ENCODE data around the gene THRB.
"Not testable (repeated sequence)": the region's sequence is repeated elsewhere in the genome, so short reads cannot be mapped to it uniquely, and the experiment has no call there.

Gene THRB

DNA sequence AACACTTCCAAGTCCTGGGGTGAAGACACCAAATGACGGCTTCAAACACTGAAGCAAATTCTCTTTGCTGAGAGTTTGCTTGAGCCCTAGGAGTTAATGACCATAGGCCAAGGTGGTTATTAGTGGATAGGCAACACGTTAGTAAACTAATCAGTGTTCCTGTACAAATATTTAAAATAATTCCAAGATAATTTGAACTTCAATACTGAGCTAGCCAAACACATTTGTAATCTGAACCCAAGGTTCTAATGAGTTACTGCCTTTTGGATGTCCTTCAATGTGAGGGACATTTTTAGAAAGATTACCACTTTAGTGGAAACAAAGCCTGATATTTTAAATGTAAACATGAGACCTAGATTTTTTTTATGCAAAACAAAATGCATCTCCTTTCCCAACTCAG, 94.6 kb downstream of the THRB start:
- DNase-seq = no peak

DNA sequence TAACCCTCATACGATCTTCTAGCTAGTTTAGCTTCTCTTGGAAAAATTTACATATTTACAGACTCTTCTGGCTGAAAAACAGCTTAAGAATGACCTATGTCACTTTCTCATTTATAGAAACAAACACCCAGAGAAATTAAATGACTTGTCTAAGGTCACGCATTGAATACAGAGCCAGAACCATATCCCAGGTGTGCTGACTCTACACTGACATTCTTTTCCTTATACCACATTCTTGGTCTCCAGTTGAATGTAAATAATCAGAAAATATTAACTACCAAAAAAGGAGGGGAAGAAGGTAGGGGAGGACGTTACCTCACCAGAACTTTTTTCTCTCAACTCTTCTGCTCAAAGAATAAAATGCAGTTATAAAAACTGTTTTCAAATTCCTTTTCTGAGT, 95.0 kb downstream of the THRB start:
- no peak for DNase-seq

DNA sequence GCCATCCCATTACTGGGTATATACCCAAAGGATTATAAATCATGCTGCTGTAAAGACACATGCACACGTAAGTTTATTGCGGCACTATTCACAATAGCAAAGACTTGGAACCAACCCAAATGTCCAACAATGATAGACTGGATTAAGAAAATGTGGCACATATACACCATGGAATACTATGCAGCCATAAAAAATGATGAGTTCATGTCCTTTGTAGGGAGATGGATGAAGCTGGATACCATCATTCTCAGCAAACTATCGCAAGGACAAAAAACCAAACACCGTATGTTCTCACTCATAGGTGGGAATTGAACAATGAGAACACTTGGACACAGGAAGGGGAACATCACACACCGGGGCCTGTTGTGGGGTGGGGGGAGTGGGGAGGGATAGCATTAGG, 95.9 kb downstream of the THRB start:
- DNase-seq = not testable (repeated sequence)

DNA sequence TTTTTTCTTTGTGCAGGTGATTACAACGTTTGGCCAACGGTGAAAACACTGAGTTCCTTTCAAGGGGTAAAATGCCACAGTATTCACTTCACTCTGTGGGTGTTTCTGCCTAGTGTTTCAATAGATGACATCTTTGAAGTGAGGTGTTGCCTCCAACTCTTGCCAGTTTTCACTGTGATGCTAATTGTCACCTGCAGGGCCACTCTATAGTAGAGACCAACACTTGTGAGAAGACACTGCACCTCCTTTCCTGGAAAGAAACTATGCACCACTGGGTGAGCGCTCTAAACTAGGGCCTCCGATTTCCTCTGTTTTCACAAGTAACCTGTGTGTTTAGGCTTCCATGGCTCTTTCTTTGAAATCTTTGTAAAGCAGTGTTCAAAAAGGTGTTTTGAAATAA, 98.3 kb downstream of the THRB start:
- DNase-seq = no peak

DNA sequence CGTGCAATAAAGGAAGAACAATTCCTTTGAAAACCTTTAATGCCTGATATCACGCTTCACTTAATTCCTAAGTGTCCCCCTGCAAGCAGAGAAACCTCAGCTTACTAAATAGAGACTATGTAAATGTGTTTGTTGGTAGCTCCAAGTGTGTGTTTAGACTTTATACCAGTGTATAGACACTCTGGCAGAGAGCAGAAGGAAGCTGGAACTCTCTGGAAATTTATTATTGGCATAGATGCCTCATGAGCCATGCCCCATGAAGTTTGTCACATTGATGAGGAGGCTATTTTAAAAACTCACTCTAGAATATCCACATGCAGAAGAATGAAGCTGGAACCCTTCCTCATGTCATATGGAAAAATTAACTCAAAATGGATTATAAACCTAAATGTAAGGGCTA, 99.9 kb downstream of the THRB start:
- no peak for DNase-seq

DNA sequence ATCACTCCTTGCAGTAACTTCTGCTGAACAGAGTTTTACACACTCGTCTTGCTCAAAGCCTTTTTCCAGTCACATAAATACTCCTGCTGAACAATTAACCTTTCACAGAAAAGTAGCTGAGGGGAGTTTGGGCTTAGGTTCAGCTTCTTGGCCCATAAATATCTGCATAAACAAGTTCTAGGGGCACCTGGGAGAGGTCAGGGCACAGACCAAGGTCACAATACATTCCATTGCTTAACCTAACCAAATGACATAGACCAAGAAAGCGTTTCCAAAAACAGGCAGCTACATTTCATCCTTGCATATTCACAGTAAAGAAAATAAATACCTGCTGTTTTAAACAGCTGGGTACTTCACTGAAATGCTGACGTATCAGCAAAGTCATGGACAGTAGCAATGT, 101.3 kb downstream of the THRB start:
- DNase-seq = no peak

DNA sequence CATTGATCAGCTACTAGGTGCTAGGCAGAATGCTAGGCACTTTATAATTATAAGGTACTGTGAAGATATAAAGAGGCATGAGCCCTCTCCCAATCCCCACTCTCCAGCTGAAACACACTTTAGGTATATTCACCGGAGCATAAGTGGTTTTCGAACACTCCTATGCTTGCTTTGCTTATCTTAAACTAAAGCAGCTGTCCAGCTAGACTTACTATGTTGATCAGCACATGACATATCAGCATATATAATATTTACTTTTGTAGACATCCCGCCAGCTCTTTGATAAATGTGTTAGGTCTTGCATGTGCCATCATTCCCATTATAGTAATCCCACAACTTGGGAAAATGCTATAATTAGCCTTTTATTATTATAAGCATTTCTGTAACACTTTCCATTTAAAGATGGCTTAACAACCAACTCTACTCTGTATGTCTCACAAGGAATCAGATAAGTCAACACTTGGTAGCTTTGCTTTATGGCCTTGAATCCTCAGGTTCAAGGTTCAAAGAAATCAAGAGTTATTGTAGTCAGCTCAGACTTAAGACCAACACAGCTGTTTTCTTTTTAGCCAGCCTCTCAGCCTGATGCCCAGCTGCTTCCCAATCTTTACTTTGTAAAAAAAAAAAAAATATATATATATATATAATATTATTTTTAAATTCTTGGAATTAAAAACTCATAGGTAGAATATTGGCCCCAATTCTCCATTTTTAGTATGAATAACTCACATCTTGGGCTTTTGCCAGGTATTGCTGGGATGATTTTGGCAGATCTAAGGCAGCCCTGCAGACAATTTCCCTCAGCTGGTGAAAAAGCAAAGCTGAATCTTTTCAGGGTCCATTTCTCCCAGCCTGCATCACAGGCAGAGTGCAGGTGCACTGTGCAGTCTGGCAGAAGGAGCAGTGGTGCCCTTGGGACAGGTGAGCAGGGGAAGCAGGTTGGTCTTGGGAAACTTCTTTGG, 104.2 kb downstream of the THRB start:
- no peak for DNase-seq

DNA sequence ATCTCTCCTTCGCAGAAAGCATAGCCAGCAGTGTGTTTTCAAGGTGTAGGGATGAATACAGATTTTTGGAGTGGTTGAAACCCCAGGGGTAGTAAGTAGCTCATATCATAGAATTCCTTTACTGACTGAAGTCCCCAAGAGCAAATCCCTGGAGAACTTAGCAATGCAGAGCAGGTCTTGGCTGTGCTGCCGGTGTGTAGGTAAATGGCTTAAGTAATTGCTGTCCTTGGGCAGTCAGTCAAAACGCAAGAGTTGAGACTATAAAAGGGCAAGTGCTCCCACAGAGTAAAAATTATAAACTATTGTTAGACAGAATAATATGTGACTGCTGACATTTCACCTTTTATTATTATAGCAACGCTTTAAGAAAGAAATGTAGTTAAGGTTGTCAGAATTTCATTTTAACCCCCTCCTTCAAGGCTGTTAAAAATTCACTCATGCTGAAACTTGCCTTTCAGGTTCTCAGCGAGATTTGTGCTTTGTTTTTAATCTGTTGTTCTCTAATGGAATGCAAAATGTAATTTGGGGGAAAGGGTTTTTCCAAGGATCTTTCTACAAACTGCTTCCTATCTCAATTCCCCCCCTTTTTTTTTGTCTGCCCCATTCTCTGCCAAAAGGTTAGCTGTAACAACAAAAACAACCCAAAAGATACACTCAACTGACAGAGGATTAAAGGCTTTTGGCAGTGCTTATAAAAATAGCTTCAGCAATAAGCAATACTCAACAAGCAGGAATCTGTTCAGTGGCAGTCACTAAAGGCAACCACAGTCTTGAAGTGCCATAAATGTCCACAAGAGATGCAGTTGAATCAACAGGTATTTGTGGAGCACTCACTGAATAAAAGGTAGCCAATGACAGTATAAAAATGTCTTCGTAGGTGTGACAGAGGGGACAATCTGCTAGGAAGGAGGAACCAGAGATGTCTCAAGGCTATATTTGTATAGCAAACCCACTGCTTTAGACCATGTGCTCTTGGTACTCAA, 105.3 kb downstream of the THRB start:
- no peak for DNase-seq

DNA sequence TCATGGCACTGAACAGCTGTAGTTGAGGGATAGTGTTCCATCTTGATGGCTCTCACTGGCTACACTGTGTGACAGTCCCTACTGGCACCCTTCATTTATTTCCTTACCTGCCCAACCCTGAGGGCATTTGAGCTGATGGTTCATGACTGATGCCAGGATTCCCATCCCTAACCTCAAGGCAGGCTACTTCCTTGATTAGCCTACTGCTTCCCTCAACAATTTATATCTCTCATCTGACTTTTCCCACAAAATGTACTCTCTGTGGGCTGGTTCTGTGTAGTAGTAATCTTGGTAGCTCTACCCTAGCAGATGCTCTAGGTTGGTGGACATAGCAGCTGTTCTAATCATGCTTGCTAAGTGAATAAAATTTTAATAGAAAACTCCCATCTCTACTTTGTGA, 106.0 kb downstream of the THRB start:
- DNase-seq = no peak

DNA sequence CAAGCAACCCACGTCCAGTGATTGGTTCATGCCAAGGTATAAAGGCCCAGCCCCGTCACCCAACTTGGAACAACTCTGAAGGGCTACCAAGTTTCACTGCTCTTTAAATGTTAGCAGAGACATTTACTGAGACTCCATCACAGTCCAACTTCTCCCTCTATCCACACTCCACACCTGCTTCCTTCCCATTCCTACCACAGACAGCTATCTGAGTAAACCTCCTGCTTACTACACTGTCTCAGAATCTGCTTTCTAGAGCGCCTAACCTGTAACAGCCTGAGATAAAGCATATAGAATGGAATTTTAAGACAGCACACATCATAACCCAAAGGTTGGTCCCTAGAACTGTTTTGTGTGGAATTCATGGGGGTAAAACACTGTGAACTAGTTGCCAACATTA, 106.5 kb downstream of the THRB start:
- no peak for DNase-seq

DNA sequence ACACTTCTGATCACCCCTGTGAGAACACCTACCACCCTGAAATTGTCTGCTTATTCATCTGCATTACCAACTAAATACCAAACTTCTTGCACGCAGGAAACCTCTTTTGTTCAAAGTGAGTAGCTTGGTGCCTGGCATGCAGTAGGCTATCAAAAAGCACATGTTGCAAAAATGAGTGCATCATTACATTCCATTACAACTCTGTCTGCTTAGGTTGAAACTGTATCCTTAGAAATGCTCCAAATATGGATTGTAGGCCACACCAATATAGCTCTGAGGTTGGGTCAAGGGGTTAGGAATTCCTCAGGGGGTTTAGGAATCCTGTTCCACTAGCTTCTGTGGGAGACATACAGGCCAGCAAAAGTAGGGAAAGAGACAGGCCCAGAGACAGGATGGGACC, 107.2 kb downstream of the THRB start:
- no peak for DNase-seq

DNA sequence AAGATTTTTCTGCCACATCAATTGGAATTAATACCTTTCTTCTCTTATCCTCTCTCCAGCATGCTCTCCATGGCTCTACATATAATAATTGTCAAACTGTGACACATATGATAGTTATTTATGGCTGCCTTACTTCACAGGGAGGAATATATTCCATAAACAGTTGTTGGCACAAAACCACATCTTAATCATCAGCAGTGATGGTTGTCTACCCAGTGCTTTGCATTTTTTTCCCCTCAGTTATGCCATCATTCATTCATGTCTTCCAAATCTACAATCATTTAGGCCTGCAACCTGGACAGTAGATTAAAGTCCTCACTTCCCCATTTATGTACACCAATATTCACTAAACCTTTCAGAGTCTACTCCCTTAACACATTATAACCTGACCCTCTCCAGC, 107.7 kb downstream of the THRB start:
- DNase-seq = no peak

DNA sequence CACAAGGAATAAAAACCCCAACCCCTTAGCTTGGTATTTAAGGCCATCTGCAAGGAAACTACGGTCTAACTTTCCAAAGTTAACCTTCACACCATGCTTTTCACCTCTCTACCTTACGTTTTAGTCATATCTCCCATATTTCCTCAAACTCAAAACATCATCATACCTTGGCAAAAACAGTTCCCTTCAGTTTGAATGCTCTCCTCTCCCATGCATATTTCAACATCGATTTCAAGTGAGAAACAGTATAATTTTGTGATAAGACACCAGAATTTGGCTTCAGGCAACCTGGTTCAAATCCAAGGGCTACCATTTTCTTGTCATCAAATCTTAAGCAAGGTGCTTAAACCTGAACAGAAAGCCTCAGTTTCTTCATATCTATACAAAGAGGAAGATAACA, 108.2 kb downstream of the THRB start:
- DNase-seq = no peak

DNA sequence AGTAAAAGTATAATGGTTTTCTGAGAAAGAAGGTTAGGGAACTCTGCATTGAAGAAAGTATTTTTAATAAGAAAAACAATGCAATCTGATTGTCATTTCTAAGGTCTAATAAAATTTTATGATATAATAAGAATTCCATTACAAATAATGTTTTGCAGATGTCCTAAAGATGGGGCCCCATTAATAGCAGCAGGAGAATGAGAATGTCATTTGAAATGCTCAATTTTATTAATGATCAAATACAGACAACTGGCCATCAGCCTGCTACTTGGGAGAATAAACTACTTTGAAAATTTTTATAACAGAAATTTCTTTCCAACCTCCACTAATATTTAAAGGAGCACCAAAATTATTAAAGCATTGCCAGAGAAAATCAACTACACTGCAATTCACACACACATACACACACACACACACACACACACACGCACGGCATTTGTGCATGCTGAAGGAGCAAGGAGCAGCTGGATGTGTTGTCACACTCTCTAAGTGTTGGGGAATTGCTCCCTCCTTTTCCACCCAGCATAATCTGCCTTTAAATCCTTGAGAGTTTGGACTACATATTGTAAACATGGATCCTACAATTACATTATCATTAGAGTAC, 109.5 kb downstream of the THRB start:
- DNase-seq = no peak

DNA sequence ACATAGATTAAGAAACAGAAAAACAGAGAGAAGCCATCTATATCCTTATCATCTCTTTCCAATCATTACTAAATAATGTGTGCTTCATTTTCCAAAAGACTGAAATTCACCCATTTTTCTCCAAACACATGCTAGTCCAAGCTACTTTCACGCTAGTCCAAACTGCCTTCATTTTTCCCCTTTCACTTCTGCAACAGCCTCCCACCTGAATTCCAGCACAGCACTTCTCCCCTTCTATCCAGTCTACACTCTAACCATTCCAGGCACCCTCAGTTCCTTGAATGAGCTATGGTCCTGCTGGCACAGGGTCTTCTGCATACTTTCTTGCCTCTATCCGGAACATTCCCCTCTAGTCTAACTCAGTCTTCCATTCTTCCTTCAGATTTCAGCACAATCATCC, 112.0 kb downstream of the THRB start:
- DNase-seq = no peak

DNA sequence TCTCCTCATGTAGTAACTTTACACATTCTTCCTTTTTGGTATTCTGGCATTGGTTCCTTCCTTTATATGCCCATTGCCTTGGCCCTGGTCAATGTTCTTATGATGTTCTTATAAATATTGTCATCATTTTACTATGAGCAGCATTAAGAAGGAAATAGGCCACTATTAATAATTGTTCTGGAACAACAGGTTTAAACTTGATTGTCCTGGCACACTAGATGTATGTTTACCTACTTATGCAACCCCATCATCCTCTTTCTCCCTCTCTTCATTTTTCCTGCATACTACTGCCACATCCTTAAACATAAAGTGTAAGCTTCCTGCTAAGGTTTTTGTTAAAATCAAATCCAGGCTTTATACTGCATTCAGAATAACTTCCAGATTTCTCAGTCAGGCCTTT, 114.7 kb downstream of the THRB start:
- no peak for DNase-seq

DNA sequence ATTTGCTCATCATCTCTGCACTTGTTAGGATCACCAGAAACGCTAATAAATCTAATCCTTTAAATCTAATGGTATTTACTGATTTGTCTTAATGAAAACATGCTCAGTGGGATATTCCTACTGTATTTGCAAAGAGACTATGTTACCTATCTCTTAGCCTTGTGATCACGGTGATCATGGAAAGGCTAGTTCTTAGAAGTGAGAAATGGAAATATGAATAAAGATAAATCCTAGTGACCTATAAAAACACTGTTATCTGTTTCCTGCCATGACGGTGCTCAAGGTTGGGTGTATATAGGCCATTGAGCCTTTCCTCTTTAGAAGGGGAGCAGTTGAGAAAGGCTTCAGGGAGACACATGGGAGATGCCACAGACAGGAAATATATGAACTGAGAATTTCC, 116.3 kb downstream of the THRB start:
- no peak for DNase-seq

DNA sequence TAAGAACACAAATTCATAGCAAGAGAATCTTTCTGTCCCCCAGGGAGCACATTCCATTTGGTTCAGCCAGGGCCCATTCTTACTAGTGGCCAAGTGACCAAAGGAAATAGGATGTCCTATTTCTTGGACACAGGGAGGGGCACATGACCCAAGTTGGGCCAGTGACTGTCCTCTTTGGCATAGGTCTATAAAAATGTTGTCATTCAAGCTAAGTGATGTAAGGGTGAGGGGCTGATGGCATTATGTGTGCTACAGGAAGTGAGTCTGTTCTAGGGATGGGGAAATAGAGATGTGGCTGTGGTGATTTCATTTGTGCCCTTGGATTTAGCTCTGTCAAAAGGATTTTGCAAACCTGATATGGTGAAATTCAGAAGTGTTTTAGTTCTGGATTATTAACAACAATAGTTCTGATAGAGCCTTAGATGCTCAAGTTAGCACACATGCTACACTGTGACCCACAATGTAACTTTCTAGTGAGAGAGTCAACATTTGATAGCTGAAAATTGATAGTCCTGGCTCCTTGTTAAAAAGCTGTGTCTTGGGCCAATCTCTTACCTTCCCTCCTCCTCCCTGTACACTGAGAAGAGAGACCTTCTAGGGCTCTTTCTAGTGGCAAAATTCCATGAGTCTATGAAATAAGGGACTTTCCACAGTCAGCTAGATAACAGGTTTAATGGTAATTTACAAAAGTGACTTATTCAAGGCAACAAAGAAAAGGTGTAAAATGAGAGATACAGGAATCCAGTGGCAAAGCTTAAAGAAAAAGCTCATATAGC, 117.2 kb downstream of the THRB start:
- DNase-seq = no peak

DNA sequence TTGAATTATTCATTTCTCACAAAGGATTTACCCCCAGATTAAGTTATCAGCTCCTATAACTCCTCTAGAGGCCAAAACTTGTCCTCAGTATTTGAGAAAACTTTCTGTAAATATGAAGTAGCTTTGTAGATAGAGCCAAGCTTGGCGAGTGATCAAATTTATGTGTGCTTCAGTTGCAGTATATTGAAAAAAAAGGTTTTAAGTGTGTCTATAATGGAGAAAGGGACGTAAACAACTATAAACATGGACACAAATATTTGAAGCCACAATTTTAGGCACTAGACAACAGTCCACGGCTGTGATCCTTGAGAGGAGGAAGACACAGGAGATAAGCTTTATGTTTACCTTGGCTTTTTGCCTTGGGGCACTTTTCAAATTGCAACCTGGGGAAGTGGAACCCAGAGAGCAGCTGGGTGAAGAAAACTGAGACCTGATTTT, 118.7 kb downstream of the THRB start:
- DNase-seq = no peak

DNA sequence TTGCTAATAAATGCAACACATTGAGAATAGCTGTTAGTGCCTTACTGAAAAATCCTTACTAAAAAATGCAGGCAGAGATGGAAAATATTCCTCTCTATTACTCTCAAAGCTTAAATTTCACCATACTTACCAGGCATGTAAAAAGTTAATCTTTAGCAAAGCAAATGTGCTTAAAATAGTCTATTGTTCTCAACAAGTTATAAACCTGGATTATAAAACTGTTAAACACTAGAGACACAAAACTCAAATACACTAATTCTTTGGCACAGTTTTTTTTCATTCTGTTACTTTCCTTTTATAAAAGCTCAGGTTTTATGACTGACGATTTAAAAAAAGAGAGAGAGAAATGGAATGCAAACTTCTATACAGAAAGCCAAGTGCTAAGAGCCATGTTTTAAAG, 119.8 kb downstream of the THRB start:
- DNase-seq = no peak

DNA sequence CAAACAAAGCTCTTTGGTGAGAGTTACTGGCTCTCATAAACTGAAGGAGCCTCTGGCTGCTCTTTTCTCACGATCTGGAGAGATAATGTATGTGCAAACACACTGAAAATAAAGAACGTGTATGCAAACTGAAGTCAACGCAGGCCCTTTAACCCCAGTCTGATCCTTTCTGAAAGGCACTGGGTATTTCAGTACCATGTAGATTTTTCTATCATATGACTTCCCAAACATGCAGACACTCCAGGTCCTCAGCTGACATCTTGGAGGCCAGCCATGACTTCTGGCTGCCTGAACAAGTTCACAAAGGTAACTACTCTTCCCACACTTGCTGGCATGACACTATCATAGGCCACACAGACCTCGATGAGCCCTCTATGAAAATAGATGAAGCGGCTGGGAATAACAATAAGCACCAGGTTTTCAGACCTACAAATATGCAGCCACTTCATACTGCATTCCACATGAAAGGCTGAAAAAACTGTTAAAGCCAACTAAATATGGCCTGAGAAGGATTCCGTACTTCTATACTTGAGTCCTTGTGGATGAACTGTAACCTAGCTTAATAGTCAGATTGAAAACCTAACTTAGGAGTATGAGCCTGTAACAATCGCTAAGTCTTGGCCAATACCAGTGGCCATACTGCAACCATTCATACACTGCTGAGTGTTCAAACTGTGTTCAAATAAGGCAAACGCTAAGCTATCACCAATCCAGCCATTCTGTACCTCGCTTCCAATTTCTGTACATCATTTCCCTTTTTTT, 121.3 kb downstream of the THRB start:
- DNase-seq = no peak

Data from activated T-cell treated with anti-CD3 and anti-CD28 coated beads for 4 hours (primary cell).